ENCODE measurements around the gene AHSG. TPM values are rescaled to one million over a fixed set of nuclear protein-coding genes. Genes with fewer than 3 reads are reported as not detected.
A peak's percentile ranks its signal among the peaks of the same experiment; 100 is the strongest.

AHSG gene
- total RNA-seq, 6 experiments from 2014 or later = 718 to 1,905 (median 1,079) TPM

DNA sequence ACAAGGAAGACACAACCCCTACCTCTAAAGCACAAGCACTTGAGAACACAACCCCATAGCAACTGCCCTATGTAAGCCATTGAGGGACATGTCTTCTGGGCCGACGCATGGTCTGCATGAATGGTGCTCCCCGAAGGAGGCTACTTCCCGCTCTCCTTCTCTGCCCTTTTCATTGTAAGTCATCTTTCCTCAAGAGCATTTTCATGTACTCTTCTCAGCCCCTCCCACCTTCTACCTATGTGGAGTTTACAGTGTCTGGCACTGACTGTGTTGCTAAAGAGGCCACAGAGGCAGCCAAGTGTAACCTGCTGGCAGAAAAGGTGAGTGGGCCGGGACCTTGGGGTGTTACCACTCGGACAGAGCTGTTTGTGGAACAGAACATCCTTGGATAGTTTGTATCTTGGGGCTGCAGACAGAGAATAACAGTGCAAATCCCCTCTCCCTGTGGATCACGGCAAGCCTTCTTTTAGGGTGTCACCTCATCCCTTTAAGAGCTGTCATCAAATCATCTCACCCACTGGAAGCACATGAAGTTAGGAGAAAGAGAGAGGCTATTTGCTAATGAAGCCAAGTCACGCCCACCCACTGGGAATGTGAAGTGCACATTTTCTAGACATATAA, 5.6 kb downstream of the AHSG start:
- H3K4me3 ChIP-seq = no peak overlapping the region
- no peak overlapping the region for H3K27ac ChIP-seq
- H3K36me3 ChIP-seq = peaks cover 0 to 44% (median 13%) of the 10 kb centered on the region in 4 donors
- intact Hi-C loops (cut with DNase I) = loop anchor here in 1 of 2 donors (5.0 kb wide), 1 partner anchor 139 kb away; no protein-coding TSS in a partner anchor
- 83% methylated on average over 3 of the region's 8 CpGs for WGBS (ENCODE audit: insufficient coverage, low coverage, low lambda C conversion rate, missing lambda C conversion rate)
- H3K4me1 ChIP-seq = peaks cover 0 to 35% (median 14%) of the 10 kb centered on the region in 4 donors
- TF ChIP-seq POLR2A (IDR thresholded peaks at IDR 0.05) = no peak
- TF ChIP-seq CTCF (IDR thresholded peaks at IDR 0.05) = no peak
- ATAC-seq (no peak), DNase-seq (no peak)
- no peaks in the 10 kb centered on the region for H3K9me3 ChIP-seq
- H3K27me3 ChIP-seq = no peaks in the 10 kb centered on the region

- Histone ChIP-seq H3K9me3 (no peaks in the 10 kb centered on the region), H3K4me1 (peaks cover 0 to 32% (median 12%) of the 10 kb centered on the region in 4 donors), H3K27ac (no peak overlapping the region), H3K36me3 (peaks cover 0 to 44% (median 13%) of the 10 kb centered on the region in 4 donors), H3K27me3 (no peaks in the 10 kb centered on the region), H3K4me3 (no peak overlapping the region)
- DNase-seq (no peak), ATAC-seq (no peak)
- intact Hi-C loops (cut with DNase I) = loop anchor here in 1 of 2 donors (5.0 kb wide), 1 partner anchor 138 kb away; no protein-coding TSS in a partner anchor
- WGBS (ENCODE audit: insufficient coverage, low coverage, low lambda C conversion rate, missing lambda C conversion rate) = 71% methylated on average over 5 of the region's 5 CpGs
- TF ChIP-seq CTCF (IDR thresholded peaks at IDR 0.05) (no peak), POLR2A (IDR thresholded peaks at IDR 0.05) (peak; percentile 20)
These were observed 6.9 kb downstream of the AHSG start for GRCh38 chr3:186619787-186620212.

- WGBS (ENCODE audit: insufficient coverage, low coverage, low lambda C conversion rate, missing lambda C conversion rate) = 56% methylated on average over 4 of the region's 17 CpGs
- intact Hi-C loops (cut with DNase I) = no loop called here
- peak; percentile 49 to 78 (median 78) for DNase-seq
- H3K27ac ChIP-seq = no peak overlapping the region
- H3K9me3 ChIP-seq = no peaks in the 10 kb centered on the region
- ATAC-seq = peak; percentile 25 to 42 (median 38)
- no peak overlapping the region for H3K4me3 ChIP-seq
- H3K4me1 ChIP-seq = peaks cover 0 to 25% (median 9%) of the 10 kb centered on the region in 4 donors
- peaks cover 0 to 43% (median 13%) of the 10 kb centered on the region in 4 donors for H3K36me3 ChIP-seq
- TF ChIP-seq POLR2A (IDR thresholded peaks at IDR 0.05) (peak; percentile 11), CTCF (IDR thresholded peaks at IDR 0.05) (no peak)
- H3K27me3 ChIP-seq = no peaks in the 10 kb centered on the region
These were observed 7.6 kb downstream of the AHSG start for GRCh38 chr3:186620213-186621092.

- peaks cover 0 to 29% (median 11%) of the 10 kb centered on the region in 4 donors for H3K36me3 ChIP-seq
- 42% methylated on average over 7 of the region's 7 CpGs for WGBS (ENCODE audit: insufficient coverage, low coverage, low lambda C conversion rate, missing lambda C conversion rate)
- H3K4me1 ChIP-seq = peaks cover 0 to 13% (median under 1%) of the 10 kb centered on the region in 4 donors
- H3K27me3 ChIP-seq = no peaks in the 10 kb centered on the region
- intact Hi-C loops (cut with DNase I) = no loop called here
- H3K4me3 ChIP-seq = no peak overlapping the region
- peak in 1 of 4 donors; percentile 23 for ATAC-seq
- no peaks in the 10 kb centered on the region for H3K9me3 ChIP-seq
- H3K27ac ChIP-seq = no peak overlapping the region
- TF ChIP-seq CTCF (IDR thresholded peaks at IDR 0.05) (no peak), POLR2A (IDR thresholded peaks at IDR 0.05) (peak; percentile 25)
- no peak for DNase-seq
These were observed 9.2 kb downstream of the AHSG start for GRCh38 chr3:186621894-186622650.
